Stimulated activated CD4-positive, alpha-beta T cell treated with anti-CD3 and anti-CD28 coated beads, TNF-alpha, amount 100 ng/mL, for 48 hours (primary cell): ENCODE data around the gene SMC6.

ENCODE experiments used
- DNase-seq, 3 donors: peaks; one replicate each; pipeline ENCODE4 v3.0.0-alpha.2; 2020; ENCODE audit warnings: low read depth in 3 of 3

Gene SMC6

GRCh38 chr2:17717666-17718065, 35.9 kb downstream of the SMC6 start:
- DNase-seq = no peak

DNA sequence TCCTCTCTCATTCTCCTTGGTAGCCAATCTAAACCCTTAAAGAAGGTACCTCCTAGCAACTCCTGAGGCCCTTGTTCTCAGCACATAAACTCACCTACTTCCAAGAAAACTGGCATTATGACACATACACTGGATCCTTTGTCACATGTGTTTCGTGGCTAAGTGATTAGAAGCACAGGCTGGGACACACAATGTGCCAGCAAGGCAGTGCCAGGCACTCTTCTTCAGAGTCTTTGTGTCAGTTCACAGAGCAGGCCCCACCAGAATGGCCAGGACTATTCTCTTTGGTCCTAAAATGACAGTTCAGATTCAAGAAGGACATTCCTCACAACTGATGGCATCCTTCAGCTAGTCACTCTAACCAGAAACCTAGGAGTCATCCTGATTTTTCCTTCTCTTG, 40.3 kb downstream of the SMC6 start:
- DNase-seq = no peak

GRCh38 chr2:17710547-17711248, 42.9 kb downstream of the SMC6 start:
- DNase-seq = no peak

GRCh38 chr2:17709897-17710296, 43.7 kb downstream of the SMC6 start:
- no peak for DNase-seq

DNA sequence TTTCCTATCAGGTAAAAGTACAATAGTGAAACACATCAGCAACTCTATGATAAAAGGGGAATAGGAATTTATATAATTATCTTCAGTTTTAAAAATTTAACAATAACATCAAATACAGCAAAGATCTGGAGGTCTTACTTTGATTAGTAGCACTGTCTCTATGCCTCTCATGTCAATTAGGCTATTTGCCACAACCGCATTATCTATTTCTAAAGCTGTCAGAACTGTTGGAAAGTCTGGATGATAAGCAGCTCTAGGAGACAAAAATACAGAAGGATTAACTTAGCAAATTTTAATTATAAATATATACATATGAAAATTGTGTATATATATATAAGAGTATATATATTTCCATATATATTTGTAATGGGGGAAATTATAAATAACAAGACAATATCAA, 45.1 kb downstream of the SMC6 start:
- no peak for DNase-seq

GRCh38 chr2:17706845-17707244, 46.8 kb downstream of the SMC6 start:
- no peak for DNase-seq

- no peak for DNase-seq
Observed at GRCh38 chr2:17690776-17691175, 62.8 kb downstream of the SMC6 start.

DNA sequence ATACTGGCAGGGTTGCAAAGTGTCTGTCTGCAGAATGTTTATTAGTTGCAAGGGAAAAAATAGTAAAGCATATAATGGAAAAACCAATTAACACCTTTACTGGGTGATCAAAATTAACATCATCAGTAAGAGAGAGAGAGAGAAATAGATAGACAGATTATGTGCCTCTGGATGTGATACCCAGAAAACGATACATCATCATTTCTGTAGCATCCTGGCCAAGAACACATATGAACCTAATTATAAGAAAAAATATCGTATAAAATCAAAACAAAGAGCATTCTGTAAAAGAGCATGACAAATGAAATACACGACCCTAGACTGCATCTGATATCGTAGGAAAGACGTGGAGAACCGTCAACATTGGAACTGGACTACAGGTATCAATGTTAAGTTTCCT, 64.6 kb downstream of the SMC6 start:
- DNase-seq = no peak

DNA sequence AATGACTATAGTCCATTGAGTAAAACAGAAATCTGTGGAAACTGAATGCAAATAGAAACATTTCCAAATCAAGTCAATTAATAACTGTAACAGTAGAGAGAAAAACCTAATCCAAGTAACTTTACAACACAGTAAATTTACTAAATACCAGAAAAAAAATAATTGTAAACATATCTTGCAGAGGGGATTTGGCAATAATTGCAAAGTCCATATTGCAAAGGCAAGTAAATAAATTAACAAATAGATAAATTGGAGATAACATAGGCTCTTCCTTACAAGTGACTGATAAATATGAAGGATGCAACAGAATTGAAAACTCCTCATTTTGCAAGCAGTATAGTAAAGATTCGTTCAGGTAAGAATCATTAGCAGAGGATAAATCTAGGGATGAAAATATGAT, 65.0 kb downstream of the SMC6 start:
- DNase-seq = no peak

- DNase-seq = no peak
Observed at GRCh38 chr2:17683981-17684380, 69.6 kb downstream of the SMC6 start.

DNA sequence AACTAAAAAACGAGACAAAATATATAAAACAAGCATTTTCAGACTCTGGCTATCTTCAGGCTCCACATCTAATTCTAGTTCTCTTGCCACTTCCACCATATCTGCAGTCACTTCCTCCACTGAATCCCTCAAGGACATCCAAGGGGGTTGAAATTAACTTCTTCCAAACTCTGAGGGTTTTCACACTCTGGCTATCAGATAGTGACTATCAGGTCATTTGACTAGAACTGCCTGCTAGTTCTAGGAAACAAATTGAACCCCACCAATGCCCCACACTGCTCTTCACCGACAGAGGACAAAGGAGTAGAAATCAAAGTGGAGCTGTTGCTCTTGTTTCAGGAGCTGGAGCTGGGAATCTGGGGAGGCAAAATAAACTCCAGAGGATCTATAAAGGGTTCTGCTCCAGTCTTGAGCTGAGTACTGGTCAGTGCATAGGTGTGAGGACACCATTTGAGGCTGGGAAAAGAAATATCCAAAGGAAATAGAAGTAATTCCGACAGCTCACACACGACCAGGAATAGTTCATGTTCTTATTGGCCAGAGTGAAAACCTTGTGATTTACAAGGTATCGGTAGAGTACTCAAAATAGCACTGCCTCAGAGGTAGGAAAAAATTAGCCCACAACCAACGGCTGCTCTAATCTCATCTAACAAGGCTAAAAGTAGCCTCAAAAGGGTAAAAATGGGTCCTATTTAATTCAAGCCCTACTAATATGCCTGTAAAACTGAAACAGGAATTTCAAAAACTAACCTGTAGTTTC, 71.3 kb downstream of the SMC6 start:
- DNase-seq = no peak

DNA sequence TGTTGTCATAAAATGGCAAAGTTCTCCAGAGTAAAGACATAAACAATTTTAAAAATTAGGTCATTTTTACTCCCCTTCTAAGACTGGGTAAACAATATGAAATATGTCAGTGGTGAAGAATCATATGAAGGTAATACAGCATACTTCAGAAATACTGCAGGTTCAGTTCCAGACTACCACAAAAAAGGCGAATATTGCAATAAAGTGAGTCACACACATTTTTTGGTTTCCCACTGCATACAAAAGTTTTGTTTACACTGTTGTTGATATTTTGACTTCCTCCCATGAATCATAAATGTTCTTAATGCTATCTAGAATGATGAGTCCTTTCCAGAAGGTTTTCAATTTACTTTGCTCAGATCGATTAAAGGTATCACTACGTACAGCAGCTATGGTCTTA, 73.5 kb downstream of the SMC6 start:
- DNase-seq = no peak

DNA sequence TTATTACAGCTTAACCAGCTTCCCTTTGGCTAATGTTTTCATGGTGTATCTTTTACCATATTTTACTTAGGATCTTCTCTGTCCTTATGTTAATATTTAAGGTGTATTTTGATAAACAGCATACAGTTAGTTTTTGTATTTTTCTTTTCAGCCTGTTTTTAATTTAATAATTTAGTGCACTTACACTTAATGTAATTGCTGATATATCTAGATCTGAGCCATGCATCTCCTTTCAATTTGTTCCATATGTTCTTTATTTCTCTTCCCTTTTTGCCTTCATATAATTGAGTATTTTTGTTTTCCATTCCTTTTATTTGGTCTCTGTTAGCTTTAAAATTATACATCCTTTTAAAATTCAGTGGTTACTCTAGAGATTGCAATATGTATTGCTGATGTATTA, 78.8 kb downstream of the SMC6 start:
- DNase-seq = no peak

DNA sequence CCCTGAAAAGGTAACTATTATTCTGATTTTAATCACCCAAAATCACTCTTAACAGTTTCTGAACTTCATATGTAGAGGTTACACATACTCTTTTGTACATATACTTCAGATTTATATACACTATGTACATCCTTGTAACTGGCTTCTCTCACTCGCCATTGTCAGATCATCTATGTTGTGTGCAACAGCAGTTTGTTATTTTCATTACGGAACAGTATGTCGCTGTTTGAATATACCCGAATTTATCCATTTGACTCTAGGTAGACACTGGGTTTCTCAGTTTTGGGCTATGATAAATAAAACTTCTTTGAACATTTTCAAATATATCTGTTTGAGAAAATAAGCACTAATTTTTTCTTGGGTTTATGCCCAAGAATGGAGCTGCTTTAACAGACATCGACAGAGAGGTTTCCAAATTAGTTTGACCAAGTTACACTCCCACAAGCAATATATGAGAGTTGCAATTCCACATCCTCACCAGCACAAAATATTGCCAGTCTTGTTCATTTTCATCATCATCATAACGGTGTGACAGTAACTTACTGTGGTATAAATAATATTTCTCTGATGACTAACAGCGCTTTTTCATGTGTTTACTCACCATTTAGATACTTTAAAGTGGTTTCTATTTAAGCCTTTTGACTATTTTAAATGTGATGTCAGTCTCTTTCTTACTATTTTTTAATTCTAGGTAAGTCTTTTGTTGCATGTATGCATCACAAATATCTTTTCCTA, 80.9 kb downstream of the SMC6 start:
- no peak for DNase-seq

DNA sequence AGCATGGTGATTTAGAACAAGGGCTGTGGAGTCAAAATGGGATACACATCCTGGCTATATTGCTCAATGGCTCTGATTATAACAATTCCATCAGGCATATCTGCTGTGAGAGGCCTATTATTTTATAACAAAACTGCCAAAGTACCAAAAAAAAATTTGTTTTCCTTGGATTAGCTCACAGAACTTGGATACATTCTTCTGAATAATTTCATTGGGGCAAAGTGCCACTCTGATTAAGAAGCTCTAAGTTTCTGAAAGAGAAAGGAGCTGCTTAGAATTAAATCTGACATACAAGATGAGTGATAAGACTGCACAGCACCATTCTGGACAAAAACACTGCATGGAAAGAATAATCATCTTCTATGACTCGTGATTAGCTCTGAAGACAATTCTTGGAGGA, 85.7 kb downstream of the SMC6 start:
- DNase-seq = no peak

DNA sequence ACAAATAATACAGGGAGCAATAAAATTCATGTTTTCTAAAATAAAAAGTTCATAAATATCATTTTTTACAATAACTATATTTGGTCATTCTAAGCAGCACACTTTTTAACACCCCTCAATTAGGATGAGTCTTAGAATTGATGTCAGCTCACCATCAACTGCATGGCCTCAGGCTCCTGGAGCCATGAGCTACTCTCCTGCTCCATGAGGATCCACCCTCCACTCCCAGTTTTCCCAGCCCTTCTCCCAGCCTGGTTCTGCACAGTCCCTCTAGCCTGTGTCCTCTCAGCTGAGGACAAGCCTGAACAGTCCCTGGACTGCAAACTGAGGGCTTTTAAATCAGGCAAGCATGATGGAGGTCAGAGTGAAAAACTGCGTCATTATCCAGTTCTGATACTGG, 89.1 kb downstream of the SMC6 start:
- no peak for DNase-seq

DNA sequence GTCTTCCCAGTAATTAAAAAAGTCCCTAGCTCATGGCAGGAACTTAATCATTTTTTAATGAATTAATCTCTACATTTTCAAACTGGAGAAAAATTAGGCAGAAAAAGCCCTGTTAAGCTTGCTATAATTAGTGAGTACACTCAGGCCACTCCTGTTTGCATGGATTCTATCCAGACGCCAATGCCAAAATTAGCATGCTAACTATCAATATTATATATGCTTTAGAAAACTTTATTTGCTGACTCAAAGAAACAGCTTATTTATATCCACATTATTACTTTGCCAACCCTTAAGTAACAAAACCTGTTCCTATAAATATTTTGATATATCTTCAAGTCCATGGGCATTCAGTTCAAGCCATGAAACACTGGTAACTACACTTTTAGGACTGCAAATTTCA, 90.9 kb downstream of the SMC6 start:
- no peak for DNase-seq

- DNase-seq = no peak
Observed at GRCh38 chr2:17661460-17661859, 92.2 kb downstream of the SMC6 start.

- no peak for DNase-seq
Observed at GRCh38 chr2:17660219-17660618, 93.4 kb downstream of the SMC6 start.

- no peak for DNase-seq
Observed at GRCh38 chr2:17658251-17658843, 95.3 kb downstream of the SMC6 start.

- no peak for DNase-seq
Observed at GRCh38 chr2:17657759-17658158, 95.9 kb downstream of the SMC6 start.

DNA sequence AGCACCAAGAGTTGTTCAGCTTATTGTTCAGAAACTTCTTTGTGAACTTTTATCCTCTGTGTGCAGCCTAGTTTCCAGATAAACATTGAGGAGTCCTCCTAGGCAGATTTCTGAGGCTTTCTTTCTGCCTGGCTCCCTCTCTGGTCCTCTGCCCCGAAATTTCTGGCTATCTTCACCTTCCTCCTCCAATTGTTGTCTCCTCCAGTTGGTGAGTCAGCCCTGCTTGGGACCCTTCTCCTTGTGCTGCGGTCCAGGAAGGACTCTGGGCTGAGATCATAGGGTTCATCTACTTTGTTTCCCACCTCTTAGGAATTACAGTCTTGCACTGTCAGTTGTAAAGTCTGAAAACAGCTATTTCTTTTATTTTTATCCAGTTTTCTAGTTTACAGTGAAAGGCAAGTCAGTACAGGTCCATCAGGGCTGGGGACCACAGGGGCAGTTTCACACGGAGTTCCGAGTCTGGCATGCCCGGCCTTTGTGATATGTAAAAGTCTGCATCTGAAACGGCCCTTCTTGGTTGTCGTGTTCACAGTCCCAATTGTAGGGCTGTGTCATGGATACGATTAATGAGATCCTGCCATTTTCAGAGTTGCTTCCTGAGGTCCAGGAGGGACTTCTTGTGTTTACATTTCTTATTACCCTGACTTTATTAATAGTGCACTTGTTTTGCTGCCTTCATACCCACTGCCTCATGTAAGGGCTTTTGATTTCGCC, 100.8 kb downstream of the SMC6 start:
- no peak for DNase-seq
